GM10266 (cell line): ENCODE data around the gene SLC43A2.
"Not testable (repeated sequence)": the region's sequence is repeated elsewhere in the genome, so short reads cannot be mapped to it uniquely, and the experiment has no call there.

Experiments used
- DNase-seq: peaks from one replicate; pipeline ENCODE4 v3.0.0; 2012; ENCODE audit errors: extremely low spot score
- TF ChIP-seq, protein P1 (sequence below): IDR thresholded peaks from 2 replicates; pipeline ENCODE4 v1.5.1; 2012; ENCODE audit warnings: mild to moderate bottlenecking, low read depth; ENCODE audit not compliant: control insufficient read depth, insufficient read depth; ENCODE audit errors: missing control alignments

The SLC43A2 gene

DNA sequence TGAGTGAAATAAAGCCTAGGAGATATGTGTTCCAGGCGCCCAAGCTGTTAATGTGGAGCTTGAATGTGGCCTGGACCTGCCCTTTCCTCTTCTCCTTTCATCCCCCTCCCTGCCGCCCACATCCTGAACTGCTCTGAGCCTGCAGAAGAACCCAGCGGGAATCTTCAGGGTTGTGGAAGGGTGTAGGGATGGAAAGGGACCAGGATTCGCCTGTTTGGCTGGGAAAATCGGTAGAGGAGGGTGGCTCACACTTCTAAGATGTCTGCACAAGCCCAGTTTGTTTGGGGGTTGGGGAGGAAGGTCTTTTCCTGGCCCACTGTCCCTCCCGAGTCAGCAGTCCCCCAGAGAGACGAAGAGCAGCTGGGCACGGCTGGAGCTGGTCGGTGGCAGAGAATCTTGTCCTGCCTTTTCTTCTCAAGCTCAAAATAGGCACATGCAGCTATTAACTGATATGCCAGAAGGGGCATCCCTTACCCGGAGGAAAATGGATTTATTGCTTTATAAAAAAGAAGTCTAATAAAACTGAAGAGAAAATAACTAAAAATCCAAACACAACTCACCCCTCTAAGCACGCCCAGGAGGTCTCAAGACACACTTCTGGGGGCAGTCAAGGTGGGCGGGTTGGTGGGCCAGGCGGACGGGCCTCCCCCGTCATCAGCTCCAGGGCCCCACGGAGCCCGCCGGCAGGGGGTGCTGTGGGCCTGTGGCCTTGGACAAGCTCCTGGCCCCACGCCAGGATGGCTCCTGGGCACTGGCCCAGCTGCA, 54.5 kb downstream of the SLC43A2 start:
- TF ChIP-seq, protein P1, sequence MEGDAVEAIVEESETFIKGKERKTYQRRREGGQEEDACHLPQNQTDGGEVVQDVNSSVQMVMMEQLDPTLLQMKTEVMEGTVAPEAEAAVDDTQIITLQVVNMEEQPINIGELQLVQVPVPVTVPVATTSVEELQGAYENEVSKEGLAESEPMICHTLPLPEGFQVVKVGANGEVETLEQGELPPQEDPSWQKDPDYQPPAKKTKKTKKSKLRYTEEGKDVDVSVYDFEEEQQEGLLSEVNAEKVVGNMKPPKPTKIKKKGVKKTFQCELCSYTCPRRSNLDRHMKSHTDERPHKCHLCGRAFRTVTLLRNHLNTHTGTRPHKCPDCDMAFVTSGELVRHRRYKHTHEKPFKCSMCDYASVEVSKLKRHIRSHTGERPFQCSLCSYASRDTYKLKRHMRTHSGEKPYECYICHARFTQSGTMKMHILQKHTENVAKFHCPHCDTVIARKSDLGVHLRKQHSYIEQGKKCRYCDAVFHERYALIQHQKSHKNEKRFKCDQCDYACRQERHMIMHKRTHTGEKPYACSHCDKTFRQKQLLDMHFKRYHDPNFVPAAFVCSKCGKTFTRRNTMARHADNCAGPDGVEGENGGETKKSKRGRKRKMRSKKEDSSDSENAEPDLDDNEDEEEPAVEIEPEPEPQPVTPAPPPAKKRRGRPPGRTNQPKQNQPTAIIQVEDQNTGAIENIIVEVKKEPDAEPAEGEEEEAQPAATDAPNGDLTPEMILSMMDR = peak; percentile 88
- DNase-seq = peak; percentile 92

DNA sequence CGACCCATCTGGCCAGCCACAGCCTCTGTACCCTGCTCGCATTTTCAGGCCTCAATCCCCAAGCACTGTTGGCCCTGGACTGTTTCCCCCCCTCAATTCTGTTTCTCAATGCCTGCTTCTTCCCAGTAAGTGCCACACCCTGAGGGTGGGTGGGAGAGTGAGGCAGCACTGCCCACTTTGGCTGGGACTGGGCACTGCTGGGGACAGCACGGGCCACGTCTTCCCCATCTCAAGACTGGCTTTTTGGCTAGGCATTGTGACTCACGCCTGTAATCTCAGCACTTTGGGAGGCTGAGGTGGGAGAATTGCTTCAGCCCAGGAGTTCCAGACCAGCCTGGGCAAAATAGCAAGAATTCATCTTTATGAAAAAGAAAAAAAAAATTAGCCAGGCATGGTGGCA, 56.0 kb downstream of the SLC43A2 start:
- DNase-seq = not testable (repeated sequence)

DNA sequence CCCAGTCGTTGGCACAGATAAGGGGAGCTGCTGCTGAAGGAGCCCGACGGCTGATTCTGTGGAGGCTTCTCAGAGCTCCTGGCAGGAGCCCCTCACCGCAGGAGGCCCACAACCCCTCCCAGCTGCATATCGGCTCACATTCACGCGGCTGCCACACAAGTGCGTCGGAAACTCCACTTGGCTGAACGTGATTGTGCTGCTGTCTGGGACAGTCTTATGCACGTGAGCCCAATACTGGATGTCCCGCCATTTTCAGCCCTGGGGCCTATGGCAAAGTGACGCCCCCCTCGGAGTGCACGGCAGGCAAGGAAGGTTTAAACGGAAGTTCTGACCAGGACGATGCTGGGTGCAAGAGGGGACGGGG, 57.3 kb downstream of the SLC43A2 start:
- no peak for DNase-seq
- TF ChIP-seq, protein P1 = no peak

DNA sequence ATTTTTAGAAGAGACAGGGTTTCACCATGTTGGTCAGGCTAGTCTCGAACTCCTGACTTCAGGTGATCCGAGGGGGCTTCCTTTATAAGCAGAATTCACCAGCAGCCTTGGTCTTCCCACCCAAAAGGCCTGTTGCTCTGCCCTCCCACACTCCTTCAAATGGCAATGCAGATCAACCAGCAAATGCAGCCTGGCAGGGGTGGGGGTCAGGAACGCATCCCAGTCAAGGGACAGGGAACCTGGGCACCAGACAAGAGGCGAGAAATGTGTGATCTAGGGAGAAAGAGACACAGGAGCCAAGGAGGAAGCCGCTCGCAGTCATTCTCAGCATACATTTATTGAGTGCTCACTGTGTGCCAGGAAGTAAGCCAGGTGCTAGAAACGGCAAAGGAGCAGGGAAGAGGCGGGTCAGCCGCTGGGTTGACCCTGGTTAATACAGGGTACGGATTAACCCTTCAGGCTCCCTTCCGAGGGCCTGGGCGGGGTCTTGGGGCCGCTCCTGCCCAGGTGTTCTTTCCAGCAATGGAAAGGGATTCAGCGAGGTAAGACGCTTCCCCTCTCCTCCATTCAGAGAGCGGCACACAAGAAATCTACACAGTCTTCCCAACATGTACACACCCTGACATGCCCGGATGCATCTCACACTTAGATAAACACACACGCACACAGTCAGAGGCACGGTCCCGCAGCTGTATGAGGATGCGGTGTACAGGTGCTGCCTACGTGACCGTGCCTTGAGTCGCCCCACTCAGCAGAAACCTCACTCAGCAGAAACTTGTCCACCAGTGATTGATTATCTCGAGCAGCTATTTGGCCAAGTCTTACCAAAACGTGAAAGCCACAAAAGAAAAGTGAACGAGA, 59.5 kb downstream of the SLC43A2 start:
- DNase-seq = no peak
- TF ChIP-seq, protein P1 = no peak

DNA sequence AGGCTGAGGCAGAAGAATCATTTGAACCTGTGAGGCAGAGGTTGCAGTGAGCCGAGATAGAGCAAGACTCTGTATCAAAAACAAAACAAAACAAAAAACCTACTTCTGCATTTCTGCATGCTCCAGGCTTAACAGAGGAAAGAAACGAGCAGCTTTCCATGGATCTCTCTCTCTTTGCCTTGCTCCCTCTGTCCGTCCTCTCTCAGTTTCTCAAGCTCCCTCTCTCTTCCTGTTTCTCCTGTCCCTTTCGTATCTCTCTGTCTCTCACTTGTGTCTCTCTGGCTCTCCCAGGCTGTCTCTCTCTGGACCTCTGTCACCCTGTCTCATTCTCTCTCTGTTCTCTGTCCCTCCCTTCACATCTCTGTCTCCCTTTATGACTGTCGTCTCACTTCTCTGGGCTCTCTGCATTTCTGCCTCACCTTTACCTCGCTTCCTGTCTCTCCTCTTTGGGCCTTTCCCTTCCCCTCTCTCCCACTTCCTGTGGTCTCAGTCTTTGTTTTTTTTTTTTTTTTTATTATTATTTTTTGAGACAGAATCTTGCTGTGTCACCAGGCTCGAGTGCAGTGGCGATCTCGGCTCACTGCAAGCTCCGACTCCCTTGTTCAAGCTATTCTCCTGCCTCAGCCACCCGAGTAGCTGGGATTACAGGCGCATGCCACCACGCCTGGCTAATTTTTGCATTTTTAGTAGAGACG, 62.0 kb downstream of the SLC43A2 start:
- DNase-seq = peak; percentile 66
- TF ChIP-seq, protein P1 = no peak

DNA sequence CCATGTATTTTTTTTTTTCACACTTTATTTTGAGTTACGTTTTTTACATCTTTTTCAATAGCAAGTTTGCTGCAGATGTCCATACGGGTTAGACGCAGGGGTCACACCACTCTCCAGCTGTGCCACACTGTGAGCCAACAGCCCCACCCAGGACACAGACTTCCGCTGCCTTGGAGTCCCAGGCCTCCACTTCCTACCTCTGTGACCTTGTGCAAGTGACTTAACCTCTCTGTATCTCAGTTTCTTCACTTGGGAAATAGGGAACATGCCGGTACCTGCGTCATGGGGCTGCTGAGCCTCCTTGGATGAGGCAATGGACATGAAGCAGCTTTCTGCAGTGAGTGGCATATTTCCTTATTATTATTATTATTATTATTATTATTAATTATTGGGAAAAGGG, 62.8 kb downstream of the SLC43A2 start:
- no peak for DNase-seq

More for the DNA sequence above, 62.8 kb downstream of the SLC43A2 start:
- TF ChIP-seq, protein P1 = no peak
